CD4-positive, alpha-beta T cell treated with Interleukin-12 subunit alpha and Interleukin-12 subunit beta, for 1 hour (primary cell): ENCODE measurements around the gene NAT14.
"Not testable (repeated sequence)": the region's sequence is repeated elsewhere in the genome, so short reads cannot be mapped to it uniquely, and the experiment has no call there.

ENCODE experiments used
- DNase-seq: peaks from one replicate; pipeline ENCODE4 v3.0.0-alpha.2; 2020

NAT14 gene, protein sequence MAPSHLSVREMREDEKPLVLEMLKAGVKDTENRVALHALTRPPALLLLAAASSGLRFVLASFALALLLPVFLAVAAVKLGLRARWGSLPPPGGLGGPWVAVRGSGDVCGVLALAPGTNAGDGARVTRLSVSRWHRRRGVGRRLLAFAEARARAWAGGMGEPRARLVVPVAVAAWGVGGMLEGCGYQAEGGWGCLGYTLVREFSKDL

GRCh38 chr19:55484593-55485438, at the start of gene NAT14:
Gene NAT14 (plus strand): TSS chr19:55485188. CDS start chr19:55485709, 521 bp downstream.
- DNase-seq: peak; percentile 74

DNA sequence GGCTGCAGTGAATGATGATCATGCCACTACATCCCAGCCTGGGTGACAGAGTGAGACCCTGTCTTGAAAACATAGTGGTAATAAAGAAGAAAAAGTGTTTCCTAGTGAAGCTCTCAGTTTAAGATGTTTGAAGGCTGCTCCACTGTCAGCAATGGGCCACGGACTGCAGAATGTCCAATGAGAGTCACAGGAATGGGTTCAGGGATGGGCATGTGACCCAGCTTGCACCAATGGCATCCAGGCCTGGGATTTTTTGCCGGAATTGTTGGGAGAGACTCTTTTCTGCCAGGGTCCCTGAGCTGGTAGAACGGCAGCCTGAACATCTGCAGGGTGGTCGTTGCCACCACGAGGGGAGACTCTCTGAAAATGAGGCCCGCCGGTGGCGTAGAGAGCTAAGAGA, 48.1 kb upstream of the NAT14 start:
- DNase-seq: no peak

- DNase-seq: no peak
These were observed 47.6 kb upstream of the NAT14 start for GRCh38 chr19:55437410-55437809.

- no peak for DNase-seq
These were observed 45.9 kb upstream of the NAT14 start for GRCh38 chr19:55439052-55439451.

DNA sequence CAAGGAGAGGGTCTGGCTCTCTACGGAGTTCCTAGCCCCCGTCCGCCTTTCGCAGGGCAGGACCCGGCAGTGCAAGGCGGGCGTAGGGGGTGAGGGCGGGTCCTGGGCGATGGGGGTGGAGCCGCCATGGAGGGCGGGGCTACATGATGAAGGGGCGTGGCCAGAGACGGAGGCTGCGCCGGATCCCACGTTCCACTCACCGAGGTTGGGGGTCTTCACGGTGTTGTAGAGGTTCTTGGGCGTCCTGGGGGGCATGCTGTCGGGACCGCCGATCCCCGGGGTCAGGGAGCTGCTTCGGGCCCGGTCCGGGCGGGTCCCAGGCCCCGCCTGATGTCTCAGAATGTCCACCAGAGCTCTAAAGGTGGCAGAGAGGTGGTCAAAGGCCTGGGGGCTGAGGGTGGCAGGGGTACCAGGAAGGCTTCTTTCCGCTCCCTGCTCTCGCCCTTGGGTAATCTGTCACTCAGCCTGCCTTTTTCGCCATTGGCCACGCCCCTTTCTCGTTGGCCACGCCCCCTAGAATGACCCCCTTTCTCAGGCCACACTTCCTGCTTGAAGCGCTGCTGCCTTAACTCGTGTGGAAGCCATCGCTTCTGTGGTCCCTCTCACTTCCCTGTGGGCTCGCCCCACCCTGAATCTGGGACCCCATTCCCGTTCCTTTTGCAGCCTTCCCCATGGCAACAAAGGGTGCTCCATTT, 44.4 kb upstream of the NAT14 start:
- DNase-seq: no peak

GRCh38 chr19:55441319-55441691, 43.7 kb upstream of the NAT14 start:
- no peak for DNase-seq

GRCh38 chr19:55441692-55442321, 43.2 kb upstream of the NAT14 start:
- DNase-seq: no peak

DNA sequence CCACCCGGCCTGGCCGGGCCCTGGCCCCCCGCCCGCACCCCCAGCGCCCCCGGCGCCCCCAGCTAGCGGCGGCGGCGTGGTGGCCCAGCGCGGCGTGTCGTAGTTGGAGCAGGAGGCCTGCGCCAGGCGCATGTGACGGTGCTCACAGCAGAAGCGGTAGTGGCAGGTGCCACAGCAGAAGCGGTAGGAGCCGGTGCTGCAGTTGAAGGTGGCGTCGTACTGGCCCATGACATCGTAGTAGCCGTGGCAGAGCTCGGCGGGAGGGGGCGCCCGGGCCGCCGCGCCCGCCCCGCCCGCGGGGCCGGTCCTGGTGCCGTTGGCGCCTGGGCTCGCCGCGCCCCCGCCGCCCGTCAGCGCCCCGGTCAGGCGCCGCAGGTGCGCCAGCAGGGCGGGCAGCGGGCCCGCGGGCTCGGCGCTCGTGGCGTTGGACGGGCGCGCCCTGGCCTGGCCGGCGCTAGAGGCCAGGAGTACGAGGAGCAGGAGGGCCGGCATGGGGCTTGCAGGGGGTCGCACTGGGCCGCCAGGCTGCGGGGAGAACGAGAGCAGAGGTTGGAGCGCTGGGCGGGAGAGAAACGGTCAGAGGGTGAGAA, 42.5 kb upstream of the NAT14 start:
- no peak for DNase-seq

DNA sequence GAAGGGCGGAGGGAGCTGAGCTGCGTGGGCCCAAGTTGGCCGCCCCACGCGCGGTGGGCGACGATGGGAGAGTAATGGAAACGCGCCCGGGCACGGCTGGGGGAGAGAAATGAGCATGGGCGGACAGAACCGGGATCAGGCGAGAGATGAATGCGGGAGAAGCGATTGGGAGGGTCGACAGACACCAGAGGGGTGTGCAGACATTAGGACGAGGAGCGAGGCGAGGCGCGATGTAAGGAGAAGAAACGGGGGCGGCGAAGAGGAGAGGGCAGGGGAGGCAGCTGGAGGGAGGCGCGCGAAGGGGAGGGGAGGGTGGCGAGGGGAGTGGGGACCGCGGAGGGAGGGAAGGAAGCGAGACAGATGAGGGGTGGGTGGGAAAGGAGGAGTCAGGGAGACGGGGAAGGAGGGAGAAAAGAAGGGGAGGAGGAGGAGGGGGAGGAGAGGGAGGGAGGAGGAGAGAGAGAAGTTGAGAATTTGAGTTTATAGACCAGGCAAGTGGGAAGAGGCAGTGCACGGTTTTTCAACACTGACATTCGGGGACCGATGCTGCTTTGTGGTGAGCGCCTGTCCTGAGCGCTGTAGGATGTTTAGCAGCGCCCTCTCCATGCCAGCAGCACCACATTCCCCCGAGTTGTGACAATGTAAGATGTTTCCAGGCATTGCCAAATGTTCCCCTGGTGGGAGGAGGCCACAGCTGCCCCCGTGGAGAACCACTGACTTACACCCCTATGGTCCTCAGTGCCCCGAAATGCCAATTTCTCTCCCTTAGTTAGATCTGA, 41.8 kb upstream of the NAT14 start, which contains the start of gene SHISA7:
SHISA7 (minus strand) TSS at position 256 of the 779 bp plus-strand sequence. CDS start 437 bp downstream, outside the sequence.
- DNase-seq: no peak

DNA sequence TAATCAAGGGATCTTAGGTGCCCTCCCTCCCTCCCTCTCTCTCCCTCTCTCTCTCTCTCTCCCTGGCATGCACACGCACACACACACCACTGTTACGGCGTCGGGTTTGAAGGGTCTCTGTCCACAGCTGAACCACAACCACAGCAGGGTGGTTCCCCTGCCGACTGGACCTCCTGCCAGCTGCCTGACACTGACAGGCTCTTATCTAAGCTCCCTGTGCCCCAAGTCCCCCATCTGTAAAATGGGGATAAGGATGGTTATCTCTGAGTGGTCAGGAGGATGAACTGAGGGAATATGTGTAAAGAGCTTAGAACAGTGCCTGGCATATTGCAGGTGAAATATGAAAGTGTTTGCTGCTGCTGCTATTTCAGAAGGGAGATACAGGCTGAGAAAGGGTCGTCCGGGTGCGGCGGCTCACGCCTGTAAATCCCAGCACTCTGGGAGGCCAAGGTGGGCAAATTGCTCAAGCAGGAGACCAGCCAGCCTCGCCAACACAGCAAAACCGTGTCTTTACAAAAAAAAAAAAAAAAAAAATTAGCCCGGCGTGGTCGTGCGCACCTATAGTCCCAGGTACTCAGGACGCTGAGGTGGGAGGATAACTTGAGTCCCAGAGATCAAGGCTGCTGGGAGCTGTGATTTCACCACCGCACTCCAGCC, 41.0 kb upstream of the NAT14 start:
- no peak for DNase-seq

DNA sequence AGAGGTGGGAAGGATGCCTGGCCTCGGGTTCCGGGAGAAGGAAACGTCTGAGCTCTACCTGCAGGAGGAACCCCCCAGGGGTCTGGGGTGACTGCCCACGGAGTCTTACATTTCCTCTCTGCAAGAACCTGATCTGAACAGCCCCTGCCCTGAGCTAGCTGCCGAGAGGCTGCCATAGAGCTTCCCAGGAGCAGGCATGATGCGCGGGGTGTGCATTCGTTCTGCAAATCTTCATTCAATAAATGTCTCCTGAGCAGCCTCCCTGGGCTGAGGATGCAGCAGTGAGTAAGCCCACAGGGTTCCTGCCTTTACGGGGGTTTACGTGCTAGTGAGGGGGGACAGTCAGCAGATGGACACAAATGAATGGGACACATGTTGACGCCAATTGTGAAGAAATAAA, 40.3 kb upstream of the NAT14 start:
- DNase-seq: no peak

DNA sequence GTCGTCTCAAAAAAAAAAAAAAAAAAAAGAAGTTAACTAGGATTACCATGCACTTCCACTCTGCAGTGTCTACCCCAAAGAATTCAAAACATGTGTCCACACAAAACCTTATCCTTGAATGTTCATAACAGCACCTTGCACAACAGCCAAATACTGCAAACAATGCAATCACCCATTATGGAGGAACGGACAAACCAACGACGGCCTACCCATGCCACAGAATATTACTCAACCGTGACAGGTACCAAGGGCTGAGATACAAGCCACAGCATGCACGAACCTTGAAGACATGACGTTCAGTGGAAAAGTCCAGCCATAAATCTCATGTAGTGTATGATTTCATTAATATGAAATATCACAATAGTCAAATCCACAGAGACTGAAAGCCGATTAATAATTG, 38.9 kb upstream of the NAT14 start:
- DNase-seq: no peak

- no peak for DNase-seq
These were observed 37.4 kb upstream of the NAT14 start for GRCh38 chr19:55447421-55448174.

- not testable (repeated sequence) for DNase-seq
These were observed 36.9 kb upstream of the NAT14 start for GRCh38 chr19:55448175-55448490.

GRCh38 chr19:55449469-55449868, 35.5 kb upstream of the NAT14 start:
- DNase-seq: no peak

- peak; percentile 25 for DNase-seq
These were observed 33.6 kb upstream of the NAT14 start for GRCh38 chr19:55451163-55451964.

- DNase-seq: peak; percentile 46
These were observed 32.8 kb upstream of the NAT14 start for GRCh38 chr19:55451965-55452748.

DNA sequence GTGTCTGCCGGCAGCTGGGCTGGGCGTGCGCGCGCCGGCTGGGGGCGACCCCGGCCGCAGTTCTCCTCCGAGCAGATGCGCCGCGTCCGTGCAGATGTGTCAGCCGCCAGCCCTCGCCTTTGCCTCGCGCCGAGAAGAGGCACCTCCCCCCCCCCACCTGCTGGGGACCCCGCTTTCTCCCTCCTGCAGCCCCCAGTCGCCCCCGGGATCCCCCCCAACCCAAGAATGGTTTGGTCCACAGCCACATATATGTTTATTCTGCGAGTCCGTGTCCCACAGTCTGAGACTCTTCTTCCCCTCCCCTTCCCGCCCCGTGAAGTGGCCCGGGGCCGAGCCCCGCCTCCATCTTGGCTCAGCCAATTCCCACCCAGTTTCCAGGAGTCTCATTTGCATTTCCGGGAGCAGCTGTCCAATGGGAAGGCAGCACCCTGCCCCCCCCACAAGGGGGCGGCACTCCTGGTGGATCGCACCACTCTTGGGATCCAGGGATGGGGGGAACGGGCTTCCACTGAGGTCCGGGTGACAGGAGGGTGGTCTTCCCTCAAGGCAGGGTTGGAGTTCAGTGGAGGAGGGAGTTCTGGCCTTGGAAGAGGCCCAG, 32.1 kb upstream of the NAT14 start:
- DNase-seq: peak; percentile 58
